Heart left ventricle (tissue), 16 donors: ENCODE results near the gene APPL2. TPM values are rescaled to one million over a fixed set of nuclear protein-coding genes. Genes with fewer than 3 reads are reported as not detected.
A peak's percentile ranks its signal among the peaks of the same experiment; 100 is the strongest.

ENCODE experiments used
- ATAC-seq, 4 donors: fragments of 200-7000 bp; cut with Tn5 transposase; one replicate each; pipeline ENCODE4 v1.9.1; 2020 to 2022; ENCODE audit warnings: moderate library complexity in 4 of 4, mild to moderate bottlenecking in 3 of 4, moderate number of reproducible peaks in 1 of 4
- DNase-seq, 5 donors: peaks; one replicate each; pipeline ENCODE4 v3.0.0-alpha.2; 2020
- H3K27ac ChIP-seq, 12 donors: fragments of 200-600 bp; sonication (generic) in 4 of 12; one replicate each; pipeline versions ENCODE4 v1.5.0 to v1.8.0; 2016 to 2022; ENCODE audit warnings: mild to moderate bottlenecking in 2 of 12
- H3K27me3 ChIP-seq, 9 donors: fragments of 200-600 bp; sonication (generic) in 2 of 9; one replicate each; pipeline versions ENCODE4 v1.5.1 to v1.8.0; 2016 to 2022; ENCODE audit warnings: mild to moderate bottlenecking in 3 of 9
- H3K36me3 ChIP-seq, 9 donors: fragments of 200-600 bp; sonication (generic) in 2 of 9; one replicate each; pipeline versions ENCODE4 v1.5.0 to v1.8.0; 2018 to 2022; ENCODE audit warnings: mild to moderate bottlenecking in 2 of 9
- H3K4me1 ChIP-seq, 12 donors: fragments of 200-600 bp; sonication (generic) in 4 of 12; one replicate each; pipeline versions ENCODE4 v1.5.0 to v1.8.0; 2016 to 2022; ENCODE audit warnings: mild to moderate bottlenecking in 3 of 12
- H3K4me3 ChIP-seq, 12 donors: fragments of 200-600 bp; sonication (generic) in 4 of 12; one replicate each; pipeline versions ENCODE4 v1.5.0 to v1.8.0; 2017 to 2022; ENCODE audit warnings: mild to moderate bottlenecking in 9 of 12, moderate library complexity in 4 of 12
- H3K9me3 ChIP-seq, 12 donors: fragments of 200-600 bp; sonication (generic) in 4 of 12; one replicate each; pipeline versions ENCODE4 v1.5.0 to v1.8.0; 2016 to 2022; ENCODE audit warnings: mild to moderate bottlenecking in 1 of 12
- POLR2A ChIP-seq, 2 donors: fragments of 450-650 bp; IDR thresholded peaks; one replicate each; pipeline ENCODE4 v1.6.1; 2017; ENCODE audit warnings: antibody characterized with exemption in 2 of 2, mild to moderate bottlenecking in 2 of 2, moderate library complexity in 2 of 2
- WGBS, 4 donors: extraction: QIAGEN DNeasy Blood & Tissue Kit in 2 of 4; methylation state at CpG; one replicate each; pipeline versions ENCODE4 v1.1.5 to v1.1.7; 2013 to 2018; 5-methylcytosine and 5-hydroxymethylcytosine counted together
- intact Hi-C, 10 donors: fragments of 100-400 bp; cut with DNase I; formaldehyde crosslinking; loops; one replicate each; pipeline versions ENCODE4 v1.11.1 to v1.14.2; 2022
- polyA plus RNA-seq, 2 donors: library from polyadenylated mRNA; stranded (reverse); fragments of 200-250 nt; gene quantifications; one replicate each; pipeline ENCODE4 v1.2.3, GENCODE V29; 2013
- total RNA-seq, 9 donors: library from RNA; depleted of rRNA in 2 of 9; stranded (reverse); fragments of >200 nt in 2 of 9; fragmentation: NEBNext Ultra II Directional in 3 of 9; extraction: Animal tissue kit (Norgen Biotek cat#: 25700) in 3 of 9; gene quantifications; one replicate each; pipeline versions ENCODE4 v1.1.0 to v1.2.4, GENCODE V29; 2016 to 2023
- TF ChIP-seq, protein P1 (sequence below), 12 donors: fragments of 200-600 bp; sonication (generic) in 4 of 12; IDR thresholded peaks; one replicate each; pipeline versions ENCODE4 v1.5.0 to v1.8.0; 2018 to 2022; ENCODE audit warnings: antibody characterized with exemption in 12 of 12, mild to moderate bottlenecking in 5 of 12
- donor health status: ischemic (EF 13 %, LVEDD 7.1; RV severe dilation, severe dysfunction).
- donor health status: healthy with polysubstance abuse.
- donor health status: DM: no; HTN: yes; CAD: no.
- donor health status: DM: no; HTN: no; CAD: no.
- donor health status: ischemic (EF 25% LVEDD 6.9; RV normal size, moderate dysfunction).
- donor health status: ischemic (EF 25% LVEDD 5.7; RV mildly dilated, moderate dysfunction).
- donor health status: healthy.
- donor health status: DM: yes; HTN: yes; CAD: no.
- donor health status: ischemic (EF 35%, LVEDD 5.7; RV mildly dilated, moderate dysfunction).
- donor health status: nonischemic (EF 11% LVEDD 7.7; RV severe dilation, severe dysfunction).
- donor health status: DM: yes; HTN: yes; CAD: no.
- donor health status: PGD.
- donor health status: ischemic (EF 29% LVEDD 5.4; RV normal size, mild dysfunction).
- donor health status: nonischemic (EF 23%, LVEDD 6.1; RV moderate dilation, normal function).

The APPL2 gene
- total and polyA plus RNA-seq, 11 donors: 7.7 to 36.7 (median 16.0) TPM

DNA sequence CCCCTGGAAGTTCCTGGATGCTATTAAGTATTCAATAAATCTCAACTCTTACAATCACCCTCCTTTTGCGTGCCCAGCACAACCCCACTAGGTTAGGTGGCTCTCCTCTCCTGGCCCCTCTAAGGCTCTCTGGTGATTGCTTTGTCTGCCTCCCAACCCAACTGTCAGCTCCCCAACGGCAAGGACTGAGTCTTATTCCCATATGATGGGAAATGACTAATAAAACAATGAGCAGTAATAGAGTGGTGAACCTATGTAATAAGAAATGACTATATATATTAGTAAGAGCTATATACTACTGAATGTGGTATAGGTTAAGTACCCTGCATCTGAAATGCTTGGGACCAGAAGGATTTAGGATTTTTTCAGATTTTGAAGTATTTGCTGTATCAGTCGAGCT is 8.1 kb downstream of the APPL2 start:
- DNase-seq: no peak
- H3K27ac ChIP-seq: peak overlapping the region in 1 of 12 donors; percentile 80

DNA sequence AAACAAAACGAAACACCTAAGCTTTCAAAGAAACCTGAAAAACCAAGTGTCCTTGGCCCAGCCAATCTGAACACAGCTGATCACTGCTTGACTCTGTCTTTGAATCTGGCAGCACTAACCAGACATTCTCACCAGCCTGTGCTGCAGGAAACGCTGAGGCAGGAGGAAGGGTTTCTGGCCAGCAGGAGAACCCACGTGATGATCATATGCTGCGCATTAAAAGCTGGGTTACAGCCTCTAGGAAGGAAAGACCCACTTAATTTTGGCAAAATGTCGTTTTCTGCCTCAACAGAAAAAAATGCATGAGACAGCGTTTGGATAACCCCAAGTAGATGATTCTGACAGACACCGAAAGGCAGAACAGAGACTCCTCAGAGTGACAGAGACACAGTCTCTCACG is 9.8 kb downstream of the APPL2 start:
- DNase-seq: peak in 4 of 5 donors; percentile 66 to 74 (median 69)
- H3K36me3 ChIP-seq: peaks cover 0 to 55% (median 39%) of the 10 kb centered on the region in 9 donors
- ATAC-seq: peak; percentile 76 to 92 (median 89)
- peak overlapping the region in 11 of 12 donors; percentile 0 to 80 (median 52) for H3K27ac ChIP-seq
- peaks cover 0 to 98% (median 58%) of the 10 kb centered on the region in 12 donors for H3K4me1 ChIP-seq
- H3K4me3 ChIP-seq: peak overlapping the region in 1 of 12 donors; percentile 3
- TF ChIP-seq, protein P1, sequence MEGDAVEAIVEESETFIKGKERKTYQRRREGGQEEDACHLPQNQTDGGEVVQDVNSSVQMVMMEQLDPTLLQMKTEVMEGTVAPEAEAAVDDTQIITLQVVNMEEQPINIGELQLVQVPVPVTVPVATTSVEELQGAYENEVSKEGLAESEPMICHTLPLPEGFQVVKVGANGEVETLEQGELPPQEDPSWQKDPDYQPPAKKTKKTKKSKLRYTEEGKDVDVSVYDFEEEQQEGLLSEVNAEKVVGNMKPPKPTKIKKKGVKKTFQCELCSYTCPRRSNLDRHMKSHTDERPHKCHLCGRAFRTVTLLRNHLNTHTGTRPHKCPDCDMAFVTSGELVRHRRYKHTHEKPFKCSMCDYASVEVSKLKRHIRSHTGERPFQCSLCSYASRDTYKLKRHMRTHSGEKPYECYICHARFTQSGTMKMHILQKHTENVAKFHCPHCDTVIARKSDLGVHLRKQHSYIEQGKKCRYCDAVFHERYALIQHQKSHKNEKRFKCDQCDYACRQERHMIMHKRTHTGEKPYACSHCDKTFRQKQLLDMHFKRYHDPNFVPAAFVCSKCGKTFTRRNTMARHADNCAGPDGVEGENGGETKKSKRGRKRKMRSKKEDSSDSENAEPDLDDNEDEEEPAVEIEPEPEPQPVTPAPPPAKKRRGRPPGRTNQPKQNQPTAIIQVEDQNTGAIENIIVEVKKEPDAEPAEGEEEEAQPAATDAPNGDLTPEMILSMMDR (IDR thresholded peaks at IDR 0.05): no peak
- TF ChIP-seq POLR2A (IDR thresholded peaks at IDR 0.05): no peak
- H3K9me3 ChIP-seq: no peaks in the 10 kb centered on the region
- intact Hi-C loops: no loop called here
- H3K27me3 ChIP-seq: no peaks in the 10 kb centered on the region
- WGBS, 4 donors: 11 to 20% (median 15%) methylated on average over 8 of the region's 8 CpGs

More for the DNA sequence above, 8.1 kb downstream of the APPL2 start:
- peaks cover 0 to 48% (median 33%) of the 10 kb centered on the region in 9 donors for H3K36me3 ChIP-seq
- H3K4me1 ChIP-seq: peaks cover 0 to 98% (median 63%) of the 10 kb centered on the region in 12 donors
- H3K27me3 ChIP-seq: no peaks in the 10 kb centered on the region
- intact Hi-C loops: no loop called here
- H3K9me3 ChIP-seq: no peaks in the 10 kb centered on the region
- ATAC-seq: no peak
- 91 to 94% (median 92%) methylated on average over 3 of the region's 3 CpGs for WGBS, 4 donors
- TF ChIP-seq, protein P1 (IDR thresholded peaks at IDR 0.05): no peak
- TF ChIP-seq POLR2A (IDR thresholded peaks at IDR 0.05): no peak
- H3K4me3 ChIP-seq: no peak overlapping the region

DNA sequence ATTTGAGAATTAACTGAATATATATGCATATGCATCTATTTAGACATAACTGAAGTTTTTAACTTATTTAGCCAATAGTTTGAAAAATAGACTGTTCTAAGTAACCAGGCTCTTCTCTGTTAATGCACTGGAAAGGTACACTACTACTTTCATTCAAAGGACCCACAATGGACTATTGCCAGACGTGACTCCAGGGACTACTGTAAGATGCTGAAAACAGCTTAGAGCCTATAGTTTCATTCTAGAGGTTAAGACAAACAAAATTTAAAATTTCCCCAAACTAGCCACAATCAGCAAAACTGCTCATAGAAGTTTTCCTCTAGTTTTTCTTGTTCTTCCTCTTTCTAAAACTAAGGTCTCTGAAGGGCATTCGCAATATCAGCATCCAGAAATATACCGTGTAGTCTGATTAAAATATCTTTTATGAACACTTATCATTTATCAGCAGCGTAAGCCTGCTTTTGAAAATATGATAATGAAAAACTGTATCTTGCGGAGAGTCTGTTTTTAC is 10.4 kb downstream of the APPL2 start:
- Histone ChIP-seq H3K36me3 (peaks cover 0 to 57% (median 38%) of the 10 kb centered on the region in 9 donors), H3K27ac (peak overlapping the region in 6 of 12 donors; percentile 0 to 80 (median 50))

GRCh38 chr12:105224399-105224798 is 11.6 kb downstream of the APPL2 start:
- ATAC-seq: no peak
- Histone ChIP-seq H3K36me3 (peaks cover 0 to 56% (median 38%) of the 10 kb centered on the region in 9 donors), H3K9me3 (no peaks in the 10 kb centered on the region), H3K4me1 (peaks cover 0 to 97% (median 66%) of the 10 kb centered on the region in 12 donors), H3K27me3 (no peaks in the 10 kb centered on the region), H3K4me3 (no peak overlapping the region), H3K27ac (no peak overlapping the region)
- intact Hi-C loops: no loop called here
- DNase-seq: no peak
- WGBS, 4 donors: 94 to 99% (median 98%) methylated on average over 4 of the region's 4 CpGs
- TF ChIP-seq POLR2A (IDR thresholded peaks at IDR 0.05): no peak
- TF ChIP-seq, protein P1 (IDR thresholded peaks at IDR 0.05): no peak

More for the DNA sequence above, 10.4 kb downstream of the APPL2 start:
- DNase-seq: no peak
- Histone ChIP-seq H3K27me3 (no peaks in the 10 kb centered on the region), H3K9me3 (no peaks in the 10 kb centered on the region), H3K4me3 (no peak overlapping the region), H3K4me1 (peaks cover 0 to 97% (median 60%) of the 10 kb centered on the region in 12 donors)
- no peak for TF ChIP-seq POLR2A (IDR thresholded peaks at IDR 0.05)
- TF ChIP-seq, protein P1 (IDR thresholded peaks at IDR 0.05): no peak
- ATAC-seq: no peak
- intact Hi-C loops: no loop called here
- WGBS, 4 donors: 46 to 58% (median 48%) methylated on average over 5 of the region's 5 CpGs
